Measurements from ENCODE around the gene ERBB2.

Gene ERBB2

GRCh38 chr17:39700148-39700987, 504 bp downstream of the ERBB2 start:
- Mint-ChIP-seq H3K27ac (peak overlapping the region; percentile 95 to 98 (median 97)), H3K27me3 (ENCODE audit: low read depth) (peaks cover 5% of the 10 kb centered on the region), H3K4me3 (peak overlapping the region; percentile 90 to 98 (median 97)), H3K9me3 (no peaks in the 10 kb centered on the region), H3K4me1 (peaks cover 42% of the 10 kb centered on the region), H3K36me3 (ENCODE audit: low read depth) (peaks cover 4% of the 10 kb centered on the region)
- TF ChIP-seq CTCF (IDR thresholded peaks at IDR 0.05; ENCODE audit: unreplicated experiment in 3 of 3) = no peak

DNA sequence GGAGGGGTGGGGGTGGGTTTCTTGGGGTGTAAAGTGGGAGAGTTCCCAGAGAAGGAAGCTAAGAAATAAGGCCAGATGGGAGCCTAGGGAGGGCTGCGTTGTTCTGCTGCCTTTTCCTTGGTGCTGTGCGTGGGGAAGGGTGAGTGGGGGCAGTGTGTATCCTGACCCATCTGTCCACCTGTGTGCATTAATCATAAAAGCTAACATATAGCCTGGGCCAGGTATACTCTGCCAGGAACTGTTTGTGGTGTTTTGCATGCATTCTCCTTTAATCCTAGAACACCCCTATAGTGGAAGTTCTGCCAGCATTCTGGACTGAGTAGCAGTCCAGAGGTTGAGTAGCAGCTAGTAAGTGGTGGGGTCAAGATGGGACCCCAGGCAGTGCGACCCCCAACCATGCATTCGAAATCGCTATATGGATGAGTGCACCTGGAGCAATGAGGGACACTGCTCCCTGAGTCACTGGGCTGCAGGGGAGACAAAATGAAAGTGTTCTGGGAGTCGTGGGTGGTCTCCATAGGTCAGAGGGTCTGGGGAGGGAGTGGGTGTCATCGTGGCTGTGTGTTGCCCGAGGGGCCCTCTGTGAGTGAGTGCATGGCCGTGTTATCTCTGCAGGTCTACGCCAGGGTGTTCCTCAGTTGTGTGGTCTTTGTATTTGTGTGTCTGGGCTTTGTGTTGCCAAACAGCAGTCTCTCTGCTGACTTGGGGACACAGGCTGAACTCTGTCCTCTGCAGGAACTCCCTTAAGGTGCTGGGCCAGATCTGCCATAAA, 1.3 kb downstream of the ERBB2 start:
- H3K27ac Mint-ChIP-seq = peak overlapping the region; percentile 83 to 96 (median 94)
- no peaks in the 10 kb centered on the region for H3K27me3 Mint-ChIP-seq (ENCODE audit: low read depth)
- H3K4me1 Mint-ChIP-seq = peaks cover 48% of the 10 kb centered on the region
- no peaks in the 10 kb centered on the region for H3K9me3 Mint-ChIP-seq
- H3K36me3 Mint-ChIP-seq (ENCODE audit: low read depth) = peaks cover 4% of the 10 kb centered on the region
- H3K4me3 Mint-ChIP-seq = peak overlapping the region; percentile 90 to 98 (median 97)
- TF ChIP-seq CTCF (IDR thresholded peaks at IDR 0.05; ENCODE audit: unreplicated experiment in 3 of 3) = no peak

DNA sequence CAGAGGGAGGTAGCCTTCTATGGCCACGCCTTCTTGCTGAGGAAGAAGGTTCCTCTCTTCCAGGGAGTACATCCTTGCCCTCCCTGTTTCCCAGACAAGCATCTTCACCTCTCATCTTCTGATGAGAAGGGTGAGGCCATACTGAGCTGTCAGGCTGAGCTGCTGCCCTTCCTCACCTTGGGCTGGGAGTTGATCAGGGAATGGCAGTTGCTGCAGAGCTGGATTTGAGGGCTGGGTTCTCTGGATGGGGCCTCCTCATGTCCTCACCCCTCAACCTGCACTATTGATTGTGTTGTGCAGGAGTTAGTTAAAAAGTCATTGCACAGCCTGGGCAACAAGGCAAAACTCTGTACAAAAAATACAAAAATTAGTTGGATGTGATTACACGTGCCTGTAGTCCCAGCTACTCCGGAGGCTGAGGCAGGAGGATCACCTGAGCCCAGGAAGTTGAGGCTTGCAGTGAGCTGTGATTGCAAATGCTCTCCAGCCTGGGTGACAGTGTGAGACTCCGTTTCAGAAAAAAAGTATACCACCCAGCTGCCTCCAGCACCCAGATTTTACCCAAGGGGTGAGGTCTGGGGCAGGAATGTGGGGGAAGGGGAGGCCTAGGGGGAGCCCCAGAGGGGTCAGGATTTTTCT, 2.0 kb downstream of the ERBB2 start:
- no peaks in the 10 kb centered on the region for H3K27me3 Mint-ChIP-seq (ENCODE audit: low read depth)
- TF ChIP-seq CTCF (IDR thresholded peaks at IDR 0.05; ENCODE audit: unreplicated experiment in 3 of 3) = no peak
- peak overlapping the region; percentile 90 to 98 (median 97) for H3K4me3 Mint-ChIP-seq
- H3K27ac Mint-ChIP-seq = peak overlapping the region; percentile 83 to 96 (median 94)
- H3K36me3 Mint-ChIP-seq (ENCODE audit: low read depth) = peaks cover 4% of the 10 kb centered on the region
- no peaks in the 10 kb centered on the region for H3K9me3 Mint-ChIP-seq
- peaks cover 49% of the 10 kb centered on the region for H3K4me1 Mint-ChIP-seq

DNA sequence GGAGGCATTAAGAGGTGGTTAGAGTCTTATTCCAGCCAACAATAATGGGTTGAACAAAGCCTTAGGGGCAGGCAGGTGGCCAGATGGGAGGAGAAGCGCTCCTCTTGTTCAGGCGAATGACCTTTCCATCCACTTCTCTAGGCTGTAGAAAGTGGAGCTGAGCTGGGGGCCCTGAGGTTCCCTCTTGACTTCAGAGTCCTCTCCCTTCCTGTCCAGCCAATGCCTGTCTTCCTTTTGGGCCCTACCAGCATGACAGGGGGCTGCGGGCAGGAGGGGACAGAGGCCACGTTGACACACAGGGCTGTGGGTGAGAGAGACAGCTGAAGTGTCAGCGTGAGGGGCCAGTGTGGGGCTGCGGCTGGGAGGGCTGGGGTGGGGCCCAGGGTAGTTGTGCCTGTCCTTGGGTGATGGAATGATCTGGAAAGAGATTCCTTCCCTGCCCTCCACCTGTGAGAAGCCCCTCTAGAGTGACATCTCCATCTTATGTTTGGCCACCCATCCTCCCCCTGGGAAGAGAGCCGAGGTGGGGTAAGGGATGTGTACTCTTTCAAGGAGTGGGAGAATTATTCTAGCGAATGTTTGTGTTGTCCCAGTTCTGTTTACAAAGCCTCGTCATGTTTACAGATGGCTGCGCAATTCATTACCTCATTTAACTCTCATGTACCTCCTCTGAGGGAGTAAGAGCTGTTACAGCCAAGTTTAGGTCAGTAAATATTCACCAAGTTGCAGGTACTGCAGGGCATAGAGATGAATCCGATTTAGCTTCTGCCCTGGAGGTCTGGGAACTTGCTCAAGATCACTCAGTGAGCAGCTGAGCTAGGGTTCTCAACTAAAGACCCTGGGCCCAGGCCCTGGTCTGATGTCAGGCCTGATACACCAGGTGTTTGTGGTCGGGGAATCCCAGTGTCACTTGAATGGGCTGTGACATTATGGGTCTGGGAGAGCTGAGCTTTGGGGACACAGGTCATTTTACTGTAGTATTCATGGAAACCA, 3.3 kb downstream of the ERBB2 start:
- H3K9me3 Mint-ChIP-seq = no peaks in the 10 kb centered on the region
- no peak for TF ChIP-seq CTCF (IDR thresholded peaks at IDR 0.05; ENCODE audit: unreplicated experiment in 3 of 3)
- peaks cover 54% of the 10 kb centered on the region for H3K4me1 Mint-ChIP-seq
- peaks cover 13% of the 10 kb centered on the region for H3K36me3 Mint-ChIP-seq (ENCODE audit: low read depth)
- H3K4me3 Mint-ChIP-seq = peak overlapping the region; percentile 90 to 98 (median 97)
- H3K27me3 Mint-ChIP-seq (ENCODE audit: low read depth) = no peaks in the 10 kb centered on the region
- peak overlapping the region; percentile 60 to 96 (median 83) for H3K27ac Mint-ChIP-seq

- no peak for TF ChIP-seq CTCF (IDR thresholded peaks at IDR 0.05; ENCODE audit: unreplicated experiment in 3 of 3)
Measured at GRCh38 chr17:39703913-39704312, 4.0 kb downstream of the ERBB2 start.

More at GRCh38 chr17:39703913-39704312, 4.0 kb downstream of the ERBB2 start:
- Mint-ChIP-seq H3K27me3 (ENCODE audit: low read depth) (no peaks in the 10 kb centered on the region), H3K9me3 (no peaks in the 10 kb centered on the region), H3K4me3 (peak overlapping the region in 2 of 3 experiments; percentile 66 to 98), H3K4me1 (peaks cover 57% of the 10 kb centered on the region), H3K27ac (peak overlapping the region; percentile 60 to 83 (median 71)), H3K36me3 (ENCODE audit: low read depth) (peaks cover 18% of the 10 kb centered on the region)
